IMR-90 (cell line): Measurements from ENCODE around the gene IL37. TPM values are rescaled to one million over a fixed set of nuclear protein-coding genes. Genes with fewer than 3 reads are reported as not detected.

ENCODE experiments used
- ATAC-seq: fragments of 200-7000 bp; cut with Tn5 transposase; 2 replicates; pipeline ENCODE4 v1.9.1; 2020; ENCODE audit warnings: low read depth, mild to moderate bottlenecking, moderate library complexity
- BruUV-seq: library from RNA; stranded (reverse); fragments of 400-500 nt; replicated peaks from 2 replicates; lab custom pipeline; 2021; lab: Mats Ljungman, UMichigan
- CTCF ChIA-PET: fragments of 300-600 bp; formaldehyde crosslinking; extraction: SDS; loops from one replicate; lab custom pipeline; 2021; ENCODE audit warnings: antibody characterized with exemption; lab: Yijun Ruan, JAX
- POLR2A ChIA-PET: fragments of 300-600 bp; sonication (Branson Sonifier 250); formaldehyde crosslinking; loops from one replicate; lab custom pipeline; 2022; ENCODE audit warnings: antibody characterized with exemption; ENCODE audit not compliant: unreplicated experiment; lab: Charles Lee
- DNase-seq: peaks from one replicate; pipeline ENCODE4 v3.0.0; 2013
- H2AFZ ChIP-seq: replicated peaks from 2 replicates; pipeline ENCODE3; 2013; ENCODE audit warnings: low read length, mild to moderate bottlenecking; ENCODE audit not compliant: poor library complexity
- H2AK5ac ChIP-seq: 2 replicates; pipeline ENCODE4 v1.6.1; 2013; ENCODE audit warnings: low read depth, low read length, inconsistent platforms
- H2AK9ac ChIP-seq: replicated peaks from 2 replicates; pipeline ENCODE3; 2013; ENCODE audit warnings: mild to moderate bottlenecking, low read depth, low read length, moderate library complexity; ENCODE audit not compliant: poor library complexity
- H2BK120ac ChIP-seq: 2 replicates; pipeline ENCODE4 v1.6.1; 2013; ENCODE audit warnings: low read depth, low read length, inconsistent platforms
- H2BK15ac ChIP-seq: 3 replicates; pipeline ENCODE4 v1.6.1; 2013; ENCODE audit warnings: low read depth, low read length, inconsistent platforms
- H2BK20ac ChIP-seq: 2 replicates; pipeline ENCODE4 v1.6.1; 2013; ENCODE audit warnings: low read depth, mild to moderate bottlenecking, inconsistent platforms, low read length, moderate library complexity
- H2BK5ac ChIP-seq: 2 replicates; pipeline ENCODE4 v1.6.1; 2013; ENCODE audit warnings: mild to moderate bottlenecking, low read depth, low read length, inconsistent platforms; ENCODE audit not compliant: poor library complexity, severe bottlenecking
- H3K14ac ChIP-seq: replicated peaks from 2 replicates; pipeline ENCODE4 v1.6.1; 2013; ENCODE audit warnings: low read depth, low read length, inconsistent platforms
- H3K18ac ChIP-seq: 2 replicates; pipeline ENCODE4 v1.6.1; 2013; ENCODE audit warnings: low read depth, low read length, control low read depth
- H3K23ac ChIP-seq: 2 replicates; pipeline ENCODE4 v1.6.1; 2013; ENCODE audit warnings: low read depth, low read length, inconsistent platforms
- H3K27ac ChIP-seq: 2 replicates; pipeline ENCODE4 v1.5.1; 2013; ENCODE audit warnings: mild to moderate bottlenecking, control low read depth, low read length; ENCODE audit not compliant: insufficient read depth
- H3K27me3 ChIP-seq: 2 replicates; pipeline ENCODE4 v1.6.1; 2013; ENCODE audit warnings: low read length; ENCODE audit not compliant: control insufficient read depth, insufficient read depth
- H3K36me3 ChIP-seq: 2 replicates; pipeline ENCODE4 v1.6.1; 2013; ENCODE audit warnings: low read length, mixed read lengths; ENCODE audit not compliant: control insufficient read depth, insufficient read depth
- H3K4ac ChIP-seq: 2 replicates; pipeline ENCODE4 v1.6.1; 2013; ENCODE audit warnings: low read depth, low read length, inconsistent platforms
- H3K4me1 ChIP-seq: 2 replicates; pipeline ENCODE4 v1.6.1; 2013; ENCODE audit warnings: low read length, mixed read lengths; ENCODE audit not compliant: control insufficient read depth, insufficient read depth
- H3K4me2 ChIP-seq: 2 replicates; pipeline ENCODE4 v1.6.1; 2013; ENCODE audit warnings: low read depth, mild to moderate bottlenecking, control low read depth, low read length, moderate library complexity
- H3K4me3 ChIP-seq: 2 replicates; pipeline ENCODE4 v1.5.1; 2013; ENCODE audit warnings: low read depth, mild to moderate bottlenecking, control low read depth, low read length, moderate library complexity; ENCODE audit not compliant: insufficient read depth
- H3K56ac ChIP-seq: 2 replicates; pipeline ENCODE4 v1.6.1; 2013; ENCODE audit warnings: low read length, inconsistent platforms; ENCODE audit not compliant: insufficient read depth; ENCODE audit errors: extremely low read depth
- H3K79me1 ChIP-seq, 2 experiments: 2 replicates each; pipeline ENCODE4 v1.6.1; 2013; ENCODE audit warnings: low read length in 2 of 2, inconsistent platforms in 1 of 2, low read depth in 1 of 2
- H3K9ac ChIP-seq: 2 replicates; pipeline ENCODE4 v1.6.1; 2013; ENCODE audit warnings: low read depth, low read length, control low read depth
- H3K9me1 ChIP-seq: 2 replicates; pipeline ENCODE4 v1.6.1; 2013; ENCODE audit warnings: low read length, inconsistent platforms; ENCODE audit not compliant: insufficient read depth
- H3K9me3 ChIP-seq: 2 replicates; pipeline ENCODE4 v1.6.1; 2013; ENCODE audit warnings: low read length; ENCODE audit not compliant: control insufficient read depth, insufficient read depth
- H4K20me1 ChIP-seq: 2 replicates; pipeline ENCODE4 v1.6.1; 2013; ENCODE audit warnings: low read length, inconsistent platforms; ENCODE audit not compliant: insufficient read depth
- H4K5ac ChIP-seq: 2 replicates; pipeline ENCODE4 v1.6.1; 2013; ENCODE audit warnings: mild to moderate bottlenecking, low read depth, low read length, control low read depth
- H4K8ac ChIP-seq, 2 experiments: 2 replicates each; pipeline ENCODE4 v1.6.1; 2013; ENCODE audit warnings: low read depth in 2 of 2, low read length in 2 of 2, control low read depth in 1 of 2, inconsistent platforms in 1 of 2
- H4K91ac ChIP-seq: 2 replicates; pipeline ENCODE4 v1.6.1; 2013; ENCODE audit warnings: low read depth, low read length, inconsistent platforms; ENCODE audit not compliant: insufficient read depth
- BHLHE40 ChIP-seq: fragments of 150-350 bp; IDR thresholded peaks from 2 replicates; pipeline ENCODE4 v1.6.1; 2016; ENCODE audit warnings: mild to moderate bottlenecking, low read depth, low read length
- CEBPB ChIP-seq: IDR thresholded peaks from 2 replicates; pipeline ENCODE4 v1.6.1; 2012; ENCODE audit warnings: low read depth, low read length, improper control_type of control experiment
- CHD1 ChIP-seq: IDR thresholded peaks from 2 replicates; pipeline ENCODE4 v1.6.1; 2012; ENCODE audit warnings: low read depth, low read length, improper control_type of control experiment
- MAFK ChIP-seq: IDR thresholded peaks from 2 replicates; pipeline ENCODE4 v1.6.1; 2012; ENCODE audit warnings: low read depth, low read length, improper control_type of control experiment
- MAZ ChIP-seq: IDR thresholded peaks from 2 replicates; pipeline ENCODE4 v1.6.1; 2012; ENCODE audit warnings: low read depth, mild to moderate bottlenecking, low read length, improper control_type of control experiment, moderate library complexity, borderline replicate concordance
- MXI1 ChIP-seq: IDR thresholded peaks from 2 replicates; pipeline ENCODE4 v1.6.1; 2012; ENCODE audit warnings: low read depth, mild to moderate bottlenecking, low read length, moderate library complexity, borderline replicate concordance
- NFE2L2 ChIP-seq: fragments of 150-350 bp; IDR thresholded peaks from 2 replicates; pipeline ENCODE4 v1.6.1; 2016; ENCODE audit warnings: low read depth, mild to moderate bottlenecking, low read length
- POLR2A ChIP-seq: IDR thresholded peaks from 2 replicates; pipeline ENCODE4 v1.6.1; 2012; ENCODE audit warnings: mild to moderate bottlenecking, low read depth, low read length
- RAD21 ChIP-seq: IDR thresholded peaks from 2 replicates; pipeline ENCODE4 v1.6.1; 2012; ENCODE audit warnings: low read length, improper control_type of control experiment
- RCOR1 ChIP-seq: IDR thresholded peaks from 2 replicates; pipeline ENCODE4 v1.6.1; 2012; ENCODE audit warnings: mild to moderate bottlenecking, low read length, improper control_type of control experiment; ENCODE audit not compliant: insufficient replicate concordance
- SMC3 ChIP-seq: fragments of 150-350 bp; IDR thresholded peaks from 2 replicates; pipeline ENCODE4 v1.6.1; 2016; ENCODE audit warnings: low read depth, mild to moderate bottlenecking, antibody characterized with exemption, low read length, moderate library complexity
- WGBS, 2 experiments: methylation state at CpG; one replicate each; pipeline versions ENCODE4 v1.1.5 to v1.1.7; 2013; ENCODE audit warnings: missing lambda C conversion rate in 2 of 2; ENCODE audit not compliant: insufficient read length in 1 of 2; ENCODE audit errors: extremely low coverage in 2 of 2; 5-methylcytosine and 5-hydroxymethylcytosine counted together
- dilution Hi-C: fragments of 300-500 bp; cut with HindIII; formaldehyde crosslinking; loops from one replicate; pipeline ENCODE4 v1.14.3; 2018; ENCODE audit warnings: low sequenced_read_pairs; ENCODE audit not compliant: unreplicated experiment
- in situ Hi-C: fragments of 300-500 bp; cut with MboI; formaldehyde crosslinking; loops from 3 replicates; pipeline ENCODE4 v1.14.3; 2019; ENCODE audit warnings: low sequenced_read_pairs, inconsistent platforms, mixed read lengths
- intact Hi-C: fragments of 100-400 bp; cut with micrococcal nuclease; formaldehyde crosslinking; loops from 2 replicates; pipeline ENCODE4 v1.10.0; 2022
- polyA plus RNA-seq, 3 experiments: library from polyadenylated mRNA; depleted of rRNA; stranded (reverse); fragments of >200 nt; gene quantifications; 2 replicates each; pipeline ENCODE4 v1.2.3, GENCODE V29; 2012; ENCODE audit warnings: low replicate concordance in 1 of 3
- total RNA-seq: library from RNA; depleted of rRNA; stranded (reverse); fragments of >200 nt; gene quantifications from 2 replicates; pipeline ENCODE4 v1.2.3, GENCODE V29; 2012
- TF ChIP-seq, protein P1 (sequence below): conservative IDR thresholded peaks from 2 replicates; pipeline ENCODE4 v1.5.1; 2012; ENCODE audit warnings: mild to moderate bottlenecking, low read depth, low read length, improper control_type of control experiment
- TF ChIP-seq, protein P2 (sequence below): fragments of 150-350 bp; IDR thresholded peaks from 2 replicates; pipeline ENCODE4 v1.6.1; 2016; ENCODE audit warnings: low read depth, mild to moderate bottlenecking, low read length, moderate library complexity, borderline replicate concordance
- TF ChIP-seq, protein P3 (sequence below): fragments of 150-350 bp; IDR thresholded peaks from 2 replicates; pipeline ENCODE4 v1.6.1; 2017; ENCODE audit warnings: mild to moderate bottlenecking, antibody characterized with exemption, low read length, low read depth

IL37 gene
- total and polyA plus RNA-seq, 2 of the 4 experiments (the other 2 are of a cell fraction): 0.15 TPM; not detected in 1

DNA sequence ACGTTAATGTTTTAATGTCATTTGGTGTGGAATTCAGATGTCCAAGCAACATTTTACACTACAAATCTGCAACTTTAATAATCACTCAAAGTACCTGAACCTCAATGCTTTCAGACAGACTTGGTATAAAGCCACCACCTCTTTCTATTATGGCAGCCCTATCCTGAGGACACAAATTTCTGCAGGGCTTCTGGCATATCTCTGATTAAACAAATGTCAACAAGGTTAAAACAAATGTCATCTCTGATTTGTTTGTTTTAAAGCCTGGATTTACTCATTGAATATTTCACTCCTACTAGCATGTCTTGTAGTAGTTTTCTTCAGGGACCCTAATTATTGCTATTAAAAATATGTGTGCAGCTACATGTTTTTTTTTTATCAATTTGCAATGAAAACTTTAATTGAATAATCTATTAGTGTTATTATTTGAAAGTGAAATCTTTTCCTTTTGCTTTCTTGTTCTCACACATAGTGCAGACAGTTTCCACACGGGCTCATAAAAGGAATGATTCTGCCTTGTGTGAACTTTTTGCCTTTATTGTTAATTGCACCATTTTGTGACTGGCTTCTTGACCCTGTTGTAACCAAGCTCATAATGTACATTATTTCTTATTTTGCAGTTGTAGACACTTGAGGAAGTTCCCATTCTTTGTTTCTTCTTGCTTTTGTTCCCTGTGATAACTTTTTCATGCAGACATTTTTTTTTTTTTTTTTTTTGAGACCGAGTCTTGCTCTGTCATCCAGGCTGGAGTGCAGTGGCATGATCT, 30.1 kb downstream of the IL37 start:
- Histone ChIP-seq H3K18ac (no peak overlapping the region), H2BK5ac (no peak overlapping the region), H4K5ac (no peak overlapping the region), H3K27me3 (peaks cover 10% of the 10 kb centered on the region), H3K4ac (no peak overlapping the region), H3K9me1 (no peaks in the 10 kb centered on the region), H3K9me3 (peaks cover 12% of the 10 kb centered on the region), H3K27ac (no peak overlapping the region), H2BK15ac (no peak overlapping the region), H3K23ac (no peak overlapping the region), H2AK9ac (no peak overlapping the region), H4K91ac (no peak overlapping the region), H4K20me1 (no peaks in the 10 kb centered on the region), H3K9ac (no peak overlapping the region), H3K36me3 (no peaks in the 10 kb centered on the region), H2AK5ac (no peak overlapping the region), H3K4me3 (no peak overlapping the region), H3K79me1 (no peaks in the 10 kb centered on the region), H3K14ac (no peak overlapping the region), H3K4me1 (no peaks in the 10 kb centered on the region), H2BK120ac (no peak overlapping the region), H3K4me2 (no peak overlapping the region), H2BK20ac (no peak overlapping the region), H4K8ac (no peak overlapping the region), H3K56ac (no peak overlapping the region), H2AFZ (no peak overlapping the region)
- intact Hi-C loops (loop anchor here (1.0 to 10.0 kb wide), 2 partner anchors 192 to 316 kb away; no protein-coding TSS in a partner anchor), dilution Hi-C loops (no loop called here), in situ Hi-C loops (loop anchor here (10.0 kb wide), 1 partner anchor 316 kb away; no protein-coding TSS in a partner anchor)
- ChIA-PET CTCF (interaction anchor here (0.6 to 4.2 kb wide), 32 partner anchors 9 to 336 kb away, joined by 3 to 90 read pairs (median 4); no protein-coding TSS in a partner anchor), POLR2A (no interaction called here)
- WGBS, 2 experiments: 50% methylated on average over 1 of the region's 3 CpGs; no CpG with 5 or more reads in 1 of the 2 experiments
- no TSS peak for BruUV-seq
- ATAC-seq: no peak
- DNase-seq: no peak
- no peak for TF ChIP-seq RAD21
- TF ChIP-seq, protein P1, sequence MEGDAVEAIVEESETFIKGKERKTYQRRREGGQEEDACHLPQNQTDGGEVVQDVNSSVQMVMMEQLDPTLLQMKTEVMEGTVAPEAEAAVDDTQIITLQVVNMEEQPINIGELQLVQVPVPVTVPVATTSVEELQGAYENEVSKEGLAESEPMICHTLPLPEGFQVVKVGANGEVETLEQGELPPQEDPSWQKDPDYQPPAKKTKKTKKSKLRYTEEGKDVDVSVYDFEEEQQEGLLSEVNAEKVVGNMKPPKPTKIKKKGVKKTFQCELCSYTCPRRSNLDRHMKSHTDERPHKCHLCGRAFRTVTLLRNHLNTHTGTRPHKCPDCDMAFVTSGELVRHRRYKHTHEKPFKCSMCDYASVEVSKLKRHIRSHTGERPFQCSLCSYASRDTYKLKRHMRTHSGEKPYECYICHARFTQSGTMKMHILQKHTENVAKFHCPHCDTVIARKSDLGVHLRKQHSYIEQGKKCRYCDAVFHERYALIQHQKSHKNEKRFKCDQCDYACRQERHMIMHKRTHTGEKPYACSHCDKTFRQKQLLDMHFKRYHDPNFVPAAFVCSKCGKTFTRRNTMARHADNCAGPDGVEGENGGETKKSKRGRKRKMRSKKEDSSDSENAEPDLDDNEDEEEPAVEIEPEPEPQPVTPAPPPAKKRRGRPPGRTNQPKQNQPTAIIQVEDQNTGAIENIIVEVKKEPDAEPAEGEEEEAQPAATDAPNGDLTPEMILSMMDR: no peak
- TF ChIP-seq, protein P2, sequence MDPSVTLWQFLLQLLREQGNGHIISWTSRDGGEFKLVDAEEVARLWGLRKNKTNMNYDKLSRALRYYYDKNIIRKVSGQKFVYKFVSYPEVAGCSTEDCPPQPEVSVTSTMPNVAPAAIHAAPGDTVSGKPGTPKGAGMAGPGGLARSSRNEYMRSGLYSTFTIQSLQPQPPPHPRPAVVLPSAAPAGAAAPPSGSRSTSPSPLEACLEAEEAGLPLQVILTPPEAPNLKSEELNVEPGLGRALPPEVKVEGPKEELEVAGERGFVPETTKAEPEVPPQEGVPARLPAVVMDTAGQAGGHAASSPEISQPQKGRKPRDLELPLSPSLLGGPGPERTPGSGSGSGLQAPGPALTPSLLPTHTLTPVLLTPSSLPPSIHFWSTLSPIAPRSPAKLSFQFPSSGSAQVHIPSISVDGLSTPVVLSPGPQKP: no peak
- TF ChIP-seq MAZ: no peak
- no peak for TF ChIP-seq POLR2A
- no peak for TF ChIP-seq MXI1
- TF ChIP-seq BHLHE40: no peak
- no peak for TF ChIP-seq RCOR1
- TF ChIP-seq NFE2L2: no peak
- no peak for TF ChIP-seq CHD1
- TF ChIP-seq MAFK: no peak
- TF ChIP-seq, protein P3, sequence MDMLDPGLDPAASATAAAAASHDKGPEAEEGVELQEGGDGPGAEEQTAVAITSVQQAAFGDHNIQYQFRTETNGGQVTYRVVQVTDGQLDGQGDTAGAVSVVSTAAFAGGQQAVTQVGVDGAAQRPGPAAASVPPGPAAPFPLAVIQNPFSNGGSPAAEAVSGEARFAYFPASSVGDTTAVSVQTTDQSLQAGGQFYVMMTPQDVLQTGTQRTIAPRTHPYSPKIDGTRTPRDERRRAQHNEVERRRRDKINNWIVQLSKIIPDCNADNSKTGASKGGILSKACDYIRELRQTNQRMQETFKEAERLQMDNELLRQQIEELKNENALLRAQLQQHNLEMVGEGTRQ: no peak
- no peak for TF ChIP-seq CEBPB
- TF ChIP-seq SMC3: no peak
